ENCODE measurements around the gene UBE4B. TPM values are rescaled to one million over a fixed set of nuclear protein-coding genes. Genes with fewer than 3 reads are reported as not detected.

Gene UBE4B
- total RNA-seq, 1 experiment from 2014 or later = 54.7 TPM

DNA sequence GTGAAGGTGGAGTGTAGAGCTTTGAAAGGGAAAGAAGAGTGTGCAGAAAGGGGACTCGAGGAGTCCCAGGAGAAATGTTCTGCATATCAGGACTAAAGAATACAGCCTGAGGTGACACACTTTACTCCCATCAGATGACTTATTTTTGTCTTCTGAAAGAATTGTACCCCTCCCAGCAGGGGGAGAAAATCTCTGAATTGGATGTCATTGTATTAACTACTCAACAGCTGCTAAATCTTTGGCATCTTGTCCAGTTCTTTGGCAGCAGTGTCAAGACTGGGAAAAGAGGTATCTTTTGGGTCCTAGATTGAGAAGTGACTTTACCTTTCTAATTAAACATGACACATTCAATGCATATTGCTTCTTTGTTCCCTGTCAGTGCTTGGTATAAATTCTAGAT is 18.9 kb downstream of the UBE4B start:
- Histone ChIP-seq H3K27ac (ENCODE audit: low read length) (no peak overlapping the region), H3K27me3 (ENCODE audit: control insufficient read depth, insufficient read depth, low read length) (no peaks in the 10 kb centered on the region), H3K4me1 (ENCODE audit: control insufficient read depth, insufficient read depth, low read length) (peaks cover 6% of the 10 kb centered on the region; the same call in 1 of the 2 replicates), H3K4me3 (ENCODE audit: low read depth in 2 of 2, low read length in 2 of 2) (no peak overlapping the region), H3K36me3 (ENCODE audit: control insufficient read depth, insufficient read depth, low read length) (no peaks in the 10 kb centered on the region), H3K9me3 (ENCODE audit: control insufficient read depth, insufficient read depth, low read depth, low read length) (no peaks in the 10 kb centered on the region)
- no TSS peak for BruUV-seq (replicated peaks)
- no peak for TF ChIP-seq CTCF (IDR thresholded peaks at IDR 0.05)
- TF ChIP-seq TCF7L2 (IDR thresholded peaks at IDR 0.05; ENCODE audit: low read depth, low read length) = no peak
- ChIA-PET CTCF (no interaction called here), POLR2A (interaction anchor here (0.8 kb wide), 1 partner anchor 10 kb away, joined by 6 read pairs; no protein-coding TSS in a partner anchor)
- no peak for ATAC-seq
- in situ Hi-C loops (cut with HindIII; ENCODE audit: low pct_unique_long_range_greater_than_20kb, low sequenced_read_pairs) (no loop called here), intact Hi-C loops (cut with micrococcal nuclease; ENCODE audit: unreplicated experiment) (no loop called here)
- DNase-seq (ENCODE audit: low read depth, low spot score) = no peak

GRCh38 chr1:10052347-10052746 is 19.6 kb downstream of the UBE4B start:
- H3K4me1 ChIP-seq (ENCODE audit: control insufficient read depth, insufficient read depth, low read length) = peaks cover 6% of the 10 kb centered on the region; the same call in 1 of the 2 replicates
- no peaks in the 10 kb centered on the region for H3K9me3 ChIP-seq (ENCODE audit: control insufficient read depth, insufficient read depth, low read depth, low read length)
- H3K27ac ChIP-seq (ENCODE audit: low read length) = no peak overlapping the region
- ChIA-PET CTCF (no interaction called here), POLR2A (no interaction called here)
- H3K36me3 ChIP-seq (ENCODE audit: control insufficient read depth, insufficient read depth, low read length) = no peaks in the 10 kb centered on the region
- intact Hi-C loops (cut with micrococcal nuclease; ENCODE audit: unreplicated experiment) (no loop called here), in situ Hi-C loops (cut with HindIII; ENCODE audit: low pct_unique_long_range_greater_than_20kb, low sequenced_read_pairs) (no loop called here)
- TF ChIP-seq TCF7L2 (IDR thresholded peaks at IDR 0.05; ENCODE audit: low read depth, low read length) = no peak
- no peak for TF ChIP-seq SIN3A (IDR thresholded peaks at IDR 0.05; ENCODE audit: borderline replicate concordance, insufficient read depth, low read depth, low read length)
- TF ChIP-seq CTCF (IDR thresholded peaks at IDR 0.05) = no peak
- TF ChIP-seq POLR2AphosphoS5 (IDR thresholded peaks at IDR 0.05; ENCODE audit: low read depth, low read length) = no peak
- DNase-seq (ENCODE audit: low read depth, low spot score) (no peak), ATAC-seq (no peak)
- no peaks in the 10 kb centered on the region for H3K27me3 ChIP-seq (ENCODE audit: control insufficient read depth, insufficient read depth, low read length)
- BruUV-seq (replicated peaks) = no TSS peak
- no peak overlapping the region for H3K4me3 ChIP-seq (ENCODE audit: low read depth in 2 of 2, low read length in 2 of 2)

GRCh38 chr1:10054465-10054864 is 21.7 kb downstream of the UBE4B start:
- ATAC-seq (no peak), DNase-seq (ENCODE audit: low read depth, low spot score) (no peak)
- H3K9me3 ChIP-seq (ENCODE audit: control insufficient read depth, insufficient read depth, low read depth, low read length) = no peaks in the 10 kb centered on the region
- no peak overlapping the region for H3K27ac ChIP-seq (ENCODE audit: low read length)
- in situ Hi-C loops (cut with HindIII; ENCODE audit: low pct_unique_long_range_greater_than_20kb, low sequenced_read_pairs) = no loop called here
- H3K4me3 ChIP-seq (ENCODE audit: low read depth in 2 of 2, low read length in 2 of 2) = no peak overlapping the region
- no TSS peak for BruUV-seq (replicated peaks)
- ChIA-PET CTCF (no interaction called here), POLR2A (no interaction called here)
- H3K36me3 ChIP-seq (ENCODE audit: control insufficient read depth, insufficient read depth, low read length) = no peaks in the 10 kb centered on the region
- no peaks in the 10 kb centered on the region for H3K27me3 ChIP-seq (ENCODE audit: control insufficient read depth, insufficient read depth, low read length)
- TF ChIP-seq CTCF (IDR thresholded peaks at IDR 0.05) (no peak), TCF7L2 (IDR thresholded peaks at IDR 0.05; ENCODE audit: low read depth, low read length) (no peak), SIN3A (IDR thresholded peaks at IDR 0.05; ENCODE audit: borderline replicate concordance, insufficient read depth, low read depth, low read length) (no peak), REST (IDR thresholded peaks at IDR 0.05; ENCODE audit: insufficient read depth in 1 of 2, low read depth in 2 of 2, low read length in 1 of 2) (no peak), POLR2AphosphoS5 (IDR thresholded peaks at IDR 0.05; ENCODE audit: low read depth, low read length) (no peak)
- intact Hi-C loops (cut with micrococcal nuclease; ENCODE audit: unreplicated experiment) = no loop called here
- peaks cover 6% of the 10 kb centered on the region; the same call in 1 of the 2 replicates for H3K4me1 ChIP-seq (ENCODE audit: control insufficient read depth, insufficient read depth, low read length)
